Right kidney (tissue), 1 donor: Measurements from ENCODE around the gene PCYT1A.
"Not testable (repeated sequence)": the region's sequence is repeated elsewhere in the genome, so short reads cannot be mapped to it uniquely, and the experiment has no call there.

Experiments used
- DNase-seq: peaks from one replicate; pipeline ENCODE4 v3.0.0-alpha.2; 2016

PCYT1A gene

DNA sequence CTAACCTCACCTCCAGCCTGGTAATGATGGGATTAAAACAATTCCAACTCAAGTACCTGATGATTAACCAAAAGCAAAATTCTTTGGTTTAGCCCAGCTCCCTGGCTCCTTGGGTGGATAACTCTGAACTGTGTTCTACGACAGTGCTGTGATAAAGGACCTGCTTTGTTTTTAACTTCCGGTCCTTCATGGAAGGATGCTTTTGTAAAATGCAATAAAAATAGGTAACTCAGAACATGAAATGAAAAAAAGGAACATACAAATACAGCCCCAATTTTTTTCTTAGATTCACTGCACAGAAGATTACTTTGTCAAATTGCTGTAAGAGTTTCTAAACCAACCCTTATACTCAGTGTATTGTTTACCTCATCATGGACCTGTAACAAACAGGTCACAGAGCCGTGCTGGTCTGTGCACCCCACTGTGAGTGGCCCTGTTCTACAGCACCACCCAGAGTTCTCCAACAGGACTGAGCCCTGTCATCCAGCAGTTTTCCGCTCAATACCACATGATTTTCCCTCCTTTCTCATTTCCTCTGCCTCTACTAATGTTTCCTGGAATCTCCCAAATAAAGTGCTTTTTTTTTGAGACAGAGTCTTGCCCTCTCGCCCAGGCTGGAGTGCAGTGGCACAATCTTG, 4.9 kb upstream of the PCYT1A start:
- DNase-seq = no peak

DNA sequence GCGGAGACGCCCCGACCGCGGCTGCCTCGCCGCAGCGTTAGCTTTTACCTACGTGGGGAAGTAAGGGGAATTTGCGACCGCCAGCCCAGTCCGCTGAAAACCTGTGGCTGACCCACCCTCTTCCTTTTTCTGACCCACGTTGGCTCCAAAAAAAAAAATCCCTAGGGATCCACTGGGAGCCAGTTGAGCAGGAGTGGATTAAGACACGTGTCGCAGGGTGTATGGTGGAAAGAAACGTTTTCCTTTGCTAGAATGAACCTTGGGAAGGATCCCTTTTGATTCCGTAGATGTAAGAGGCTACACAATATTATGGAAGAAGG, 575 bp upstream of the PCYT1A start:
- DNase-seq = no peak

DNA sequence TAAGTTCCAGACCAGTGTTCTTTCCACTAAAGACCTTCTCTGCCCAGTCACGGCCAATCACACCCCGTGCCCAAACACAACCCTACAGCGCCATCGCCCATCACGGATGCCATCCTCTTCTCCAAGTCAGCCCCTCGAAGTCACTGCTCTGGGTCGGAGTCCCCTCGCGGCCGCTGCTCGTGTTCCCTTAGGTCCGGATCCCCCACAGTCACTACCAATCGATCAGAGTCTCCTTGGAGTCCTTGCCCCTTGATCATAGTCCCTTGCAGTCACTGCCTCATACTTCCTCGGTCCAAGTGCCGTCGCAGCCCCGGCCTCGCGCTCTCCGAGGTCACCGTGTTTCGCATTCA, 461 bp downstream of the PCYT1A start:
- no peak for DNase-seq

DNA sequence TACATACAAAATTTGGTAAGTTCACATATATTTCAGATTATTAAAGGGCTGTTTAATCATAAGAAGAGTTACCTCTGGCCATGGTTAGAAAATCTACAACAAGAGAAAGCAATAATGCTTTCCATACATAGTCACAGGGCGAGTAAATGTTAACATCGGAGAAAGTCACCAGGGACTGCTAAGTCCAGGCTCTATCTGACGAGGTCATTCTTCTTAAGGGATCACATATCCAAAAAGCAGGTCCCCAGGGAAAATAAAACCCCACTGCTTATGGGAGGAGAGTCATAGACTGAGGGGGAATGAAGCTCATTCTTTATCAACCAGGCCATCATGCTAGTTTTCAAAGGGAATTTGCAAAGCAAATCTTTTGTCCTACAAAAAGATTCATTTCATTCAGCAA, 3.1 kb downstream of the PCYT1A start:
- no peak for DNase-seq

DNA sequence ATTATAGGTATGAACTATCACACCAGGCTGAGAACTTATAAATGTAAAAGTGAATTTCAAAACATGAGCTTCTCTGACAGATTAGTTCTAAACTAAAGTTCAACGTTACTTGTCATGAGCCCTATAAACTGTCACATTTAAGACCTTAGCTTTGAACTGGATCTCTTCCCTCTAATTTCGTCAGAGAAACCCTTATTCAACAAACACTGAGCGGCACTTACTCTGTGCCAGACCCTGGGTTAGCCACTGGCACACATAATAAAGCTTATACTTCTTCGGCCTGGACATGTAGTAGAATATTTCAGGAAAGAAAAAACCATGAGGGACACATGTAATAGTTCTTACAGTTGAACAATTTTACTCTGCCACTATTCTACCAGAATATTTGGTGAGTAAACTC, 5.6 kb downstream of the PCYT1A start:
- no peak for DNase-seq

DNA sequence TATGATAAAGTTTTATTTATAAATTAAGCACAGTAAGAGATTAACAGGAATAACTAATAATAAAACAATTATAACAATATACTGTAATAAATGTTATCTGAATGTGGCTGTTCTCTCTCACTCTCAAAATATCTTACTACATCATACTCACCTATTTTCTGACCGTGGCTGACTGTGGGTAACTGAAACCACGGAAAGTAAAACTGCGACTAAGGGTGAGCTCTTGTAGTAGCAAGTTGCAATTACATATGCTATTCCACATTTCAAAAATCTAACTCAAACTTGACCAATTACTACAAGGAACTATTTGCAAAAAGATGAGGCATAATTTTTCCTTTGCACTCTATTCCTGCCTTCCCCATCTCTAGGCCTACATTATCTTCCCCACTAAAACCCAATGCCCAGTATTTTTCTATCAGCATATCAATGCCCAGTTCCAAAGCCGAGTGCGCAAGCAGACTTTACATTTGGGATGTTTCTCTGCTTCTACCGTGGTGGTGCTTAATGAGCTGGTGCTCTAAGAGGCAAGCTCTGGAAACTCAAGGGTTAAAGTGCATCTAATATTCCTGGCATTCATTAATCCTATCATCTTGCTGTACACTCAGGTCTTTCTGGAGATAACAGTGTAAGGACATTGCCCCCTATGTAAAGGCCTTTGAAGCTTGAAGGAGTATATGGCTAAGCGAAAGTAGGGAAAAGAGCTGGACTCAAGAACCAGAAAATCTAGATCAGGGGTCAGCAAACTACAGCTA, 6.7 kb downstream of the PCYT1A start:
- no peak for DNase-seq

DNA sequence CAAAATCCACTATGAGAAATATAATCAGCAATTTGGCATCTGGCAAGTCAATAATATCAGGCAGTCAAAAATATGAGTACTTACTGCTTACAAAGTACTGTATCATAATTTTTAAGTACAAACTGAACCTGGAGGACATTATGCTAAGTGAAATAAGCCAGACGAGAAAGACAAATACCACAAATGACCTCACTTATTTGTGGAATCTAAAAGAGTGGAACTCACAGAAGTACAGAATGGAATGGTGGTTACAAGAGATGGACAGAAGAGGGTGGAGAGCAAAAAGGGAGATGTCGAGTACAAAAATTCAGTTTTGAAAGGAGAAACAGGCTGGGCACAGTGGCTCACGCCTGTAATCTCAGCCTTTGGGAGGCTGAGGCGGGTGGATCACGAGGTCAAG, 12.4 kb downstream of the PCYT1A start:
- DNase-seq = no peak

DNA sequence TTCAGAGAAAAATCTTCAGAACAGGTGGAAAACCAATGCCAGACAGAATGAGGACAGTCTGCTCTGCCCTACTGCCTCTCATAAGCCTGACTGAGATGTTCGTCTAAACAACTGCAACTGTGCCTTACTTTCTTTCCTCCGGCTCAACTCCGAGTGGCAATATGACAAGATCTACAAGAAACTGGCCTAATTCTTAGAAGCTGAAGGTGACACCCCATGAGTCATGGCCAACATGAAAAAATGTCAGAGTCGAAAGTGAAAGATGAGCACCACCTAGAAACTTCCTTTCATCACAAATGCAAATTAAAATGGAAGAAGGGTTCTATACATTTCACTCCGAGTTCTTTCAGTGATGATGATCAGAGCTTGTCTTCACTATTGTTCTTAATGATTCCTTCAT, 12.9 kb downstream of the PCYT1A start:
- DNase-seq = no peak

DNA sequence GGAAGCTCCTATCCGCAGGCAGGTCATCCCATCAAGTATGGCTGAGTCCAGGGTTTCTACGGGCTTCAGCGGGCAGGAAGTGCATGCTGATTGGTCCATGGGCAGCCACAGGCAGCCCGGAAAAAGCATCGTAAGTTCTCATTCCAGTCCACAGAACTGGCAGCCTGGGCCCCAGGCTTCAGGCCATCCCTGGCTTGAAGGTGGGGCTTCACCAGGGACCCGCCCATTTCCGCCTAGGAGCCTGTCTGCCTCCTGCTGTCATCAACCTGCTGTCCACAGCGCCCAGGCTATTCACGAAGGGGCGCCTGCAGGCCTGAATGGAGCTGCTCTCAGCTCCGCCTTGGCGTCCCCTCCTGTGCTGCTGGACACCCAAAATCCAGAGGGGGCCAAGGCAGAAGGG, 13.9 kb downstream of the PCYT1A start:
- DNase-seq = no peak

DNA sequence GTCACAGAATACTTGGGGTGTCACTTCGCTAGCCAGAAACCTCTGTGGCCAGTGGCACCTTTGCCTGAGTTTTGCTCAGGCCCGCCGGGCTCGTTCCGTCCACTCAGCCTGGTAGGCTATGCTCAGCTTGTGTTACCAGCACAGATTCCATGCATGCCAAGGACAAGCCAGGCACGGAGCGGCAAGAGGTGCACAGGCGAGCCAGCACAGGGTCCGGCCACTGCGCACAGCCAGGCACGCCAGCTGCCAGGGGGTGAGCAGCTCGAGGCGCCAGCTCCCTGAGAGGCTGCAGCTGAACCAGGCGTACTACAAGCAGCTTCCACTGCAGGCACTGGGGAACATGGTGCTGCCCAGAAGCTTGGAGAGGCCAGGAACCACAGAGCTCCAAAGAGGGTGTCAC, 14.7 kb downstream of the PCYT1A start:
- no peak for DNase-seq

DNA sequence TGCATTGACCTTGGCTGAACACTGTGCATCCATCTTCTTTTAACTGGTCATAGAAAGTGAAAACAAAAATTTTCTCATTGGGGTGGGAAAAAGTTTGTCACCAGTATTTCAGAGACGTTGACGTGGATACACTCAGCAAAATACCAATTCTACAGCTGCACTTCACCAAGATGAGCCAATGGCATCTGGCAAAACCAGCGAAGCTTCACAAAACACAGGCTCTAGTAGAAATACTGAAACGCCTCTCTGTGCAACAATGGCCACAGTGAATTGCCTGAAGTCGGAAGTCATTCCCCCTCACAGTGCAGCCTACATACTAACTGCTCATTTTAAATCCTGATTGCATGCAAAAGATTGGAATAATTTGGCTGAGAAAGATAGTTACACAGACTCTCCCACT, 17.0 kb downstream of the PCYT1A start:
- DNase-seq = no peak

DNA sequence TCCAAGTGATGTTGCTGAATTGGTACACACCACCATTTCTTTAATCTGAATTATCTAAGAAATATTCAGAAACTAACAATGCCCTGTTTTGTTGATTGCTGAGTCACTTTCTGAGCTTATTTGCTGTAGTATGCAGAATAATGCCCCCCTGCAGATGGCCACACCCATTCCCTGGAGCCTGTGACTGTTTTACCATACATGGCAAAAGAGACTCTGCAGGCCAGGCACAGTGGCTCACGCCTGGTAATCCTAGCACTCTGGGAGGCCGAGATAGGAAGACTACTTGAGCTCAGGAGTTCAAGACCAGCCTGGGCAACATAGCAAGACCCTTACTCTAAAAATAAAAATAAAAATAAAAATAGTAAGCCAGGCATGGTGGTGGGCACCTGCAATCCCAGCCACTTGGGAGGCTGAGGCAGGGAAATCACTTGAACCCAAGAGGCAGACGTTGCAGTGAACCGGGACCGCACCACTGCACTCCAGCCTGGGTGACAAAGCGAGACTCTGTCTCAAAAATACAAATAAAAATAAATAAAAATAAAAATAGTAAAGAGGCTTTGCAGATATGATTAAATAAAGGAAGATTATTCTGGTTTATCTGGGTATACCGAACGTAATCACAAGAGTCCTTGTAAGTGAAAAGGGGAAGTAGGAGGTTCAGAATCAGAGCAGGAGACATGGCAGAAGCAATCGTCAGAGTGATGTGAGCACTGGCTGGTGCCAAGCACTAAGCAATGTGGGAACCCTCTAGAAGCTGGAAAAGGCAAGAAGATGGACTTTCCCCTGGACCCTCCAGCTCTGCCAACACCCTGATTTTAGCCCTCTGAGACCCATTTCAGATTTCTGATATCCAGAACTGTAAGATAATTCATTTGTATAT, 19.0 kb downstream of the PCYT1A start:
- no peak for DNase-seq

DNA sequence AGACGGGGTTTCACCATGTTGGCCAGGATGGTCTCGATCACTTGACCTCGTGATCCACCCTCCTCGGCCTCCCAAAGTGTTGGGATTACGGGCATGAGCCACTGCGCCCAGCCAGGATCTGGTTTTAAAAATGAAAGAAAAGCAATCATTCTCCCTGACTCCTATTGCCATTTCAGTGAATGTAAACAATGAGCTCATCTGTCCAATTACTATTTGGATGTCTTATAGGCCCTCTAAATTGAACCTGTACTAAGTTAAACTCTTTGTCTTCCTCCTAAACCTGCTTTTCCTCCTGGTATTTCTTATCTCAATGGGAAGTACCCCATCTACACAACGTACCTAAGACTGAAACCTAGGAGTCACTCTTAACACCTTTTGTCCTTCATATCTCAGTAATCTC, 23.7 kb downstream of the PCYT1A start:
- no peak for DNase-seq

DNA sequence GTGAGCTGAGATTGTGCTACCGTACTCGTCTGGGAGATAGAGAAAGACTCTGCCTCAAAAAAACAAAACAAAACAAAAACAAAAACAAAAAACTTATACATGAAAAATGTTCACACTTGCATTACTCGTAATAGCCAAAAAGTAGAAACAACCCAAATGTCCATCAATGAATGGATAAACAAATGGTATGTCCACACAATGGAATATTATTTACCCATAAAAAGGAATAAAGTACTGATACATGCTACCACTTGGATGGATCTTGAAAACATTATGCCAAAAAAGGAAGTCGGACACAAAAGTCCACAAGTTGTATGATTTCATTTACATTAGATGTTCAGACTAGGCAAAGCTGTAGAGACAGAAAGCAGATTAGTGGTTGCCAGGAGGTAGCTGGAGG, 26.7 kb downstream of the PCYT1A start:
- DNase-seq = no peak

DNA sequence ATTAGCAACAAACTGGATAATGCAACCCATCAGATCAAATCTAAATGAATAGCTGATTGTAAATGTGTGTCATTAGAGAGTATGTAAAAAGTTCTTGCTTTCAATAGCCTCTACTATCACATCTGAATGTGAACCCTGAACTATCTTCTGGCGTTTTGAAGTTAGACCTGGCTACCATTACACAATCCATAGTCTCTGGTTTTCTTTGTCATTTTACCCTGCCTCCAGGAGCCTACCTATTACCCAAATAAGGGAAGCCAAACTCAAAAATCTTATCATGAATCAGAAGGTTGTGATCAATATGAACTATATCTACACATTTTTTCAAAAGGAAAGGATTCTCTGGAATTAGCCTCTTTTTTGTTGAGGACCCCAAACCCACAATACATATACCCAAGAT, 31.8 kb downstream of the PCYT1A start:
- DNase-seq = no peak

DNA sequence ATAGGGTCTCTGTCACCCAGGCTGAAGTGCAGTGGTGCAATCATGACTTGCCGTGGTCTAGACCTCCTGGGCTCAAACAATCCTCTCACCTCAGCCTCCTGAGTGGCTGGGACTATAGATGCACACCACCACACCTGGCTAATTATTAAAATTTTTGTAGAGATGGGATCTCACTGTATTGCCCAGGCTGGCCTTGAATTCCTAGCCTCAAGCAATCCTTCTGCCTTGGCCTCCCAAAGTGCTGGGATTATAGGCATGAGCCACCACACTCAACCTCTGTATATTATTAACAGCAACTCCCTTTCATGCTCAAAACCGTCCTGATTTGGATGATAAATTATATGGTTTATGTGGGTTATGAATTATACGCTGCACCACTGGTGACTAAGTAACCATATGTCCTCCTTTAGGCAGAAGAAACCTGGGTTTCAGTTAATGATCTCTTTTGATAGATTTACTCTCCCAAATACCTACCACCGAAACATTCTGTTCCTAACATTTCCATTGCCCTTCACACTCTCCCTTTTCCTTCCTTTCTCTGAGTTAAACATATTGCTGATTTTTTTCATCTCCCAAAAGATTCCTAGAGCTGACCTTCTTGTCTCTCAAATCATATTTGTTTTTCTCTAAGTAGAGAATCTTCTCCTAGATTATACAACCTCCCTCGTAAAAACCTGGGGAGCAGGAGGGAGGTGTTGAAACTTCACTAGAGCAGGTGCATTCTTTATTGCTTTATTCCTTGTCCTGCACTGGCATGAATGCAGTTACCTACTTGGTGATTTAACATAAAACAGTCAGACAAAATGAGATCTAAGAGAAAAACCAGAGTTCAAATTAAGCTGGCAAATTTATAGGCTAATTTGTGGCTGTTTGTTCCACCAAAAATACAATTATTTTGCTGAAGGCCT, 32.9 kb downstream of the PCYT1A start:
- DNase-seq = no peak

DNA sequence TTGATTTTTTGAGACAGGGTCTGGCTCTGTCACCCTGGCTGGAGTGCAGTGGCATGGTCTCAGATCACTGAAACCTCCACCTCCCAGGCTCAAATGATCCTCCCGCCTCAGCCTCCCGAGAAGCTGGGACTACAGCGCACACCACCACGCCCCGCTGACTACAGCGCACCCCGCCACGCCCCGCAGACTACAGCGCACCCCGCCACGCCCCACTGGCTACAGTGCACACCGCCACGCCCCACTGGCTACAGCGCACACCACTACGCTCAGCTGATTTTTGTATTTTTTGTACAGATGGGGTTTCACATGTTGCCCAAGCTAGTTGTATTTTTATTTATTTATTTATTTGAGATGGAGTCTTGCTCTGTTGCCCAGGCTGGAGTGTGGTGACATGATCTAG, 35.6 kb downstream of the PCYT1A start:
- DNase-seq = no peak

DNA sequence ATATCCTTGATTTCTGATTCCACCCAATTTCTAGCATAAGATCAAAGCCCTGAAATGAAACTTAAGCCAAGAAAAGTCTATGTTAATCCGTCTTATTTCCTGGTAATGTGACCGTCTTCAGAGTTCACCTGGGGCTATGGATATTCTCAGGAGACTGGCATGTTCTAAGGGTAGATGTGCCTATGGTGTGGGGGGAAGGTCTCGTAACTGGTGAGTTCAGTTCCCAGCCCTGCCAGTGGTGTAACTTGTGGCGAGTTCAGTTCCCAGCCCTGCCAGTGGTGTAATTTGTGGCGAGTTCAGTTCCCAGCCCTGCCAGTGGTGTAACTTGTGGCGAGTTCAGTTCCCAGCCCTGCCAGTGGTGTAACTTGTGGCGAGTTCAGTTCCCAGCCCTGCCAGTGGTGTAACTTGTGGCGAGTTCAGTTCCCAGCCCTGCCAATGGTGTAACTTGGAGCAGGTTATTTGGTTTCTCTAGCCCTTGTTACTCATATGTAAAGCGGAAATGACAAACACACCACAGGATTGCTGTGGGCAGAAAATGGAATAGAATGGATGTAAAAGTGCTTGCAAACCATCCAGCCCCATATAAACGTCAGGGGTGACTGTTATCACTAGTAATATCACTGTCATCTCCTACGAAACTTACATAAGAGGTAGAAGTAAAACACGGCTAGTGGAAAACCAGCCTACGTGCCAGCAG, 40.8 kb downstream of the PCYT1A start:
- DNase-seq = no peak

DNA sequence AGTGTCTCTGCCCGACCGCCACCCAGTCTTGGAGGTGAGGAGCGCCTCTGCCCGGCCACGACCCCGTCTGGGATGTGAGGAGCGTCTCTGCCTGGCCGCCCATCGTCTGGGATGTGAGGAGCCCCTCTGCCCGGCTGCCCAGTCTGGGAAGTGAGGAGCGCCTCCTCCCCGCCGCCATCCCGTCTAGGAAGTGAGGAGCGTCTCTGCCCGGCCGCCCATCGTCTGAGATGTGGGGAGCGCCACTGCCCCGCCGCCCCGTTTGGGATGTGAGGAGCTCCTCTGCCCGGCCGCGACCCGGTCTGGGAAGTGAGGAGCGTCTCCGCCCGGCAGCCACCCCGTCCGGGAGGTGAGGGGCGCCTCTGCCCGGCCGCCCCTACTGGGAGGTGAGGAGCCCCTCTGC, 43.4 kb downstream of the PCYT1A start:
- not testable (repeated sequence) for DNase-seq

DNA sequence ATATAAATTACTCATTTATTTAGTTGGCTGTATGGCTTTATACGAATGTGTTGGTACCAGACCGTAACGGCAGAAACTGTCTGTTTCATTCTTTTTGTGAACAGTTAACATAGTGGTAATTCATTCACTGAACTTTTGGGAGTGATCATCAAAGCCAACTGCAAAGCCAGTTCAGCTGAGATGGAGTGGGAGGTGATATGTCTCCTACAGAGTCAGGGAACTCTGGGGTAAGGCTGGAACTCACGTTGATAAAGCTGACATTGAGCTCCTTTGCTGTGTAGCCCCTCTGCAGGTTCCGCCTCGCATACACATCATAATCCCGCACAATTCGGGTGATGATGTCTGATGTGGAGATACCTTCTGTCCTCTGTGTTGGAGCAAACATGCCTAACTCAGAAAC, 45.8 kb downstream of the PCYT1A start:
- DNase-seq = no peak

DNA sequence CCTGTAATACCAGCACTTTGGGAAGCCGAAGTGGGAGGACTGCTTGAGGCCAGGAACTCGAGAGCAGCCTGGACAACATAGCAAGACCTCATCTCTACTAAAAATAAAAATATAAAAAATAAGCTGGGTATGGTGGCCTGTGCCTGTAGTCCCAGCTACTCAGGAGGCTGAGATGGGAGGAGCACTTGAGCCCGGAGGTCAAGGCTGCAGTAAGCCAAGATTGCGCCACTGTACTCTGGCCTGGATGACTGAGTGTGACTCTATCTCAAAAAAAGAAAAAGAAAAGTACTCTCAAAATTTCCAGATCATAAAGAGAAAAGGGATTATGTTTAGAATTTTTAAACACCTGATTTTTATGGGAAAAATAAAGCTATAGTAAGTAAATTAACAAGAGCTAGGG, 47.1 kb downstream of the PCYT1A start:
- DNase-seq = no peak
